GM13977 (cell line): ENCODE results near the gene IRAK4.

Source experiments
- DNase-seq: peaks from one replicate; pipeline ENCODE4 v3.0.0; 2012; ENCODE audit warnings: low spot score
- in situ Hi-C: fragments of 300-500 bp; cut with MboI; formaldehyde crosslinking; loops from one replicate; pipeline ENCODE4 v1.12.0; 2022; ENCODE audit warnings: low sequenced_read_pairs, low pct_unique_long_range_greater_than_20kb, mixed read lengths, inconsistent platforms; ENCODE audit not compliant: unreplicated experiment
- TF ChIP-seq, protein P1 (sequence below): IDR thresholded peaks from 2 replicates; pipeline ENCODE4 v1.5.1; 2012; ENCODE audit warnings: mild to moderate bottlenecking, control low read depth; ENCODE audit not compliant: insufficient read depth; ENCODE audit errors: extremely low read depth, missing control alignments

IRAK4 gene

DNA sequence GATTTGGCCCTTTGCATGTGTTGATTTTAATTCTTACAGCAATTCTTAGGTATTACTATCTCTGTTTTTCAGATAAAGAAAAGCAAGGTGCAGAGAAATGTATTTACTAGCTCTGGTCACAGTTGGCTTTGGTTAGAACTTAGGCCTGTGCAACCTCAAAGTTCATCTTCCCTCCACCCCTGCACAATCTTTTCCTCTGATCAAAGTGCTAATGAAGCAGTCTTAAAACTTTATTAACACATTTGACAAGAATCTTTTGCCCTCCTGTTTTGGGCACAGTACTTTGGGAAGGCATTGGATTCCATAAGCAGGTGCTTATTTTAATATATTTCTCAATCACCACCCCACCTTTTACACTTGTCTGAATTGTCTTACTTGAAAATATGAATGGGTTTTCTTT, 2.7 kb downstream of the IRAK4 start:
- TF ChIP-seq, protein P1, sequence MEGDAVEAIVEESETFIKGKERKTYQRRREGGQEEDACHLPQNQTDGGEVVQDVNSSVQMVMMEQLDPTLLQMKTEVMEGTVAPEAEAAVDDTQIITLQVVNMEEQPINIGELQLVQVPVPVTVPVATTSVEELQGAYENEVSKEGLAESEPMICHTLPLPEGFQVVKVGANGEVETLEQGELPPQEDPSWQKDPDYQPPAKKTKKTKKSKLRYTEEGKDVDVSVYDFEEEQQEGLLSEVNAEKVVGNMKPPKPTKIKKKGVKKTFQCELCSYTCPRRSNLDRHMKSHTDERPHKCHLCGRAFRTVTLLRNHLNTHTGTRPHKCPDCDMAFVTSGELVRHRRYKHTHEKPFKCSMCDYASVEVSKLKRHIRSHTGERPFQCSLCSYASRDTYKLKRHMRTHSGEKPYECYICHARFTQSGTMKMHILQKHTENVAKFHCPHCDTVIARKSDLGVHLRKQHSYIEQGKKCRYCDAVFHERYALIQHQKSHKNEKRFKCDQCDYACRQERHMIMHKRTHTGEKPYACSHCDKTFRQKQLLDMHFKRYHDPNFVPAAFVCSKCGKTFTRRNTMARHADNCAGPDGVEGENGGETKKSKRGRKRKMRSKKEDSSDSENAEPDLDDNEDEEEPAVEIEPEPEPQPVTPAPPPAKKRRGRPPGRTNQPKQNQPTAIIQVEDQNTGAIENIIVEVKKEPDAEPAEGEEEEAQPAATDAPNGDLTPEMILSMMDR, result no peak
- in situ Hi-C loops, result no loop called here
- DNase-seq, result no peak

DNA sequence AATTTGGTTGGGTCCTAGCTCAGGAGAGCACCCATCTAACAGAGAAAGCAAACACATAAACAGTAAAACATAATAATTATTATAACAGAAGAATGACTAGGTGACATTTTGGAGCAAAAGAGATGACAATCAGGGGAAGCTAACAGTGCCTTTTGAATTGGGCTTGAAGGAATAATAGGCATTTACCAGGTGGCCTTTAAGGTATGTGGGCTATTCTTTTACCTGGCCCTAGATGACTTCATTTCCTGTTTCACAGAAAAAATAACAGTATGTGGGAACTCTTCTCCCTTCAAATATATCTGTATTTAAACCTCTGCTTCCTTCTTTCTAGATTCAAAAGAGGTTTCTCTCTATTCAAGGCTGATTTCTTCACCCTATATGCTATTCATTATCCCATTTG, 3.8 kb downstream of the IRAK4 start:
- in situ Hi-C loops, result no loop called here
- TF ChIP-seq, protein P1, result no peak
- no peak for DNase-seq

GRCh38 chr12:43763769-43764168, 5.0 kb downstream of the IRAK4 start:
- in situ Hi-C loops, result no loop called here
- no peak for DNase-seq
- TF ChIP-seq, protein P1, result no peak

- in situ Hi-C loops, result no loop called here
- TF ChIP-seq, protein P1, result no peak
- DNase-seq, result no peak
Measured at GRCh38 chr12:43764528-43764927, 5.8 kb downstream of the IRAK4 start.

- in situ Hi-C loops, result no loop called here
- no peak for DNase-seq
- TF ChIP-seq, protein P1, result no peak
Measured at GRCh38 chr12:43766291-43766690, 7.5 kb downstream of the IRAK4 start.

GRCh38 chr12:43776498-43776897, 17.7 kb downstream of the IRAK4 start:
- TF ChIP-seq, protein P1, result peak; percentile 33
- in situ Hi-C loops, result no loop called here
- DNase-seq, result no peak
